ENCODE results near the gene CRX.

DNA sequence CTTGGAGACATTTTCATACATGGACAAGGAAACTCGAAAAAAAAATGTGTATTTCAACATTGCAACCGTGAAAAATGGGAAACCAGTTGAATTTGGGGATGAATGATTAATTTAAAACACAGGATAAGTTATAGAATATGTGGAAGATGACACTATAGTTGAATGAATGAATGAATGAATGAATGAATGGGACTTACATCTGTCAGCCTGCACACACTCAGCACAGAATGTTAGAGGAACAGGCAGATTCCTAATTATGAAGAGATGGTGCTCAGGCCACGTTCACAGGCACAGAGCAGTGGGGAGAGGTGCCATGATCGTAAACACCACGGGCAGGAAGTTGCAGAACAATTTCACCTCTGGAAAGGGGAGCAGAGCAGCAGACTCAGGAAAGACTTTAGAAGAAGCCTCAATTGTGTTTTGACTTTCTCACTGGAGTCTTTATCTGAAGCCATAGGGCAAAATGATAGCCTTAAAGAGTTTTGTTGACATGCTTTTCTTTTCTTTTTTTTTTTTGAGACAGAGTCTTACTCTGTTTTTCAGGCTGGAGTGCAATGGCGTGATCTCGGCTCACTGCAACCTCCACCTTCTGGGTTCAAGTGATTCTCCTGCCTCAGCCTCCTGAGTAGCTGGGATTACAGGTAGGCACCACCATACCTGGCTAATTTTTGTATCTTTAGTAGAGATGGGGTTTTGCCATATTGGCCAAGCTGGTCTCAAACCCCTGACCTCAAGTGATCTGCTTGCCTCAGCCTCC is 69.3 kb downstream of the CRX start:
- TF ChIP-seq POLR2A (IDR thresholded peaks at IDR 0.05; ENCODE audit: low read depth, low read length) (no peak), TAF1 (IDR thresholded peaks at IDR 0.05; ENCODE audit: low read depth, low read length) (no peak), POLR2AphosphoS5 (IDR thresholded peaks at IDR 0.05; ENCODE audit: low read depth, low read length) (no peak), SPI1 (IDR thresholded peaks at IDR 0.05; ENCODE audit: low read depth, low read length) (no peak), PAX5 (IDR thresholded peaks at IDR 0.05; ENCODE audit: insufficient read depth, low read length, severe bottlenecking) (no peak)

Measured in GM12891 (cell line).